GM23248 (cell line): ENCODE data around the gene AARS1.

ENCODE experiments used
- EZH2 ChIP-seq: fragments of 200-600 bp; sonication (generic); IDR thresholded peaks from 2 replicates; pipeline ENCODE4 v1.6.1; 2018; ENCODE audit warnings: antibody characterized with exemption, mild to moderate bottlenecking; ENCODE audit not compliant: insufficient read depth, poor library complexity, severe bottlenecking
- EZH2phosphoT487 ChIP-seq: fragments of 200-600 bp; sonication (generic); IDR thresholded peaks from 2 replicates; pipeline ENCODE4 v1.6.1; 2018; ENCODE audit warnings: antibody characterized with exemption, moderate library complexity, mild to moderate bottlenecking, low read depth; ENCODE audit not compliant: insufficient read depth

DNA sequence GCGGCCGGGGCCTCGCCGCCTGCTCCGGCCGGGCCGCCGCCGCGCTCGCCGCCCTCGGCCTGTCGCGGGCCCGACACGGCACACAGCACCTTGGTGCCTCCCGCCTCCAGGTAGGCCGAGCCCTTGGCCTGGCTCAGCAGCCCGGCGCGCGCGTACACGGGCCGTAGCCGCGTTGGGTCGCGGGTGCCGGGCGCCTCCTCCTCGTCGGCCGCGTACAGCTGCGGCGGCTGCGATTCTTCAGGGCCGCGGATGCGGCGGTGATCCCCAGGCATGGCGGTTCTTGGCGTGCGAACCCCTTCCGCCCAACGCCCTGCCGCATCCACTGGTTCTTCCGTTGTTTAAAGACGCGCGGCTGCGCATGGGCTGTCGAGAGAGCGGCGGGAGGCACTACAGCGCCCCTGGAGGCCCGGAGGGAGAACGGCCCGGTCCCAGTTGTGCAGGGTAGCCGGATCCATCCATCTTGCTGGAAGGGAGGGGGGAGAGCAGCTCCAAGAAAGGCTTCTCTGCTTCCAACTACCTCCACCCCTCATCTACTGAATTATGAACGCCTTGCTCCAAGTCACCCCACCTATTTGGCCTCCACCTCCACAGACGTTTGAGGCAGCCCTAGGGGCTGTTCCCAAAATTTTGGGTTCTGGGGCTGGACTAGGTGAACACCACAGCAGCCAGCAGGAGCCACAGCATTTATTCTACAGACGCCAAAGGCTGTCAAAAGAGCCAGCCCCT is 37.5 kb downstream of the AARS1 start, which contains the start of gene EXOSC6:
- TF ChIP-seq EZH2 (no peak), EZH2phosphoT487 (no peak)
